ENCODE data around the gene LCP2. TPM values are rescaled to one million over a fixed set of nuclear protein-coding genes. Genes with fewer than 3 reads are reported as not detected.

The LCP2 gene
- total and polyA plus RNA-seq, 2 of the 8 experiments (the other 6 are each of a cell fraction or from before 2014, with no cell fraction given), result 0.26 to 0.33 TPM

DNA sequence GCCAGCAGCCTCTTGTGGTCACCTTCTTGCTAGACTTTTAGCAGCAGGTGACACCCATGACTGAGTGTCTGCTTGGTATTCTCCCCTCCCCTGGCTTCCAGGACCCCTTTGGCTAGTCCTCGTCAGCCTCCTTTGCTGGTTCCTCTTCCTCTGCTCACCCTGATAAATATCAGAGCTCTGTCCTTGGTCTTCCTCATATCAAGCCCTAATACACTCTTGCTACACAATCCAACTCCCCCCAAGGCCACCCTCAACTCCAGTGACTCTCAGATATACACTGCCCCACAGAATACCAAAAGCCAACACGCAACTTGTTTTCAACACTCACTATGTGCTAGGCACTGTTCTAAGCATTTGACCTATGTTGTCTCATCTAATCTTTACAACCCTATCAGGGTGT is 30.3 kb upstream of the LCP2 start:
- DNase-seq (ENCODE audit: low read depth in 1 of 2, low spot score in 2 of 2) (no peak), FAIRE-seq (no peak)
- Histone ChIP-seq H2AFZ (ENCODE audit: low read length) (no peak overlapping the region), H3K4me3 (ENCODE audit: extremely low read depth in 1 of 4, insufficient read depth in 2 of 4, low read depth in 3 of 4, low read length in 4 of 4) (no peak overlapping the region), H3K79me2 (ENCODE audit: control insufficient read depth in 1 of 2, insufficient read depth in 2 of 2, low read length in 2 of 2) (no peaks in the 10 kb centered on the region), H3K4ac (replicated peaks; ENCODE audit: insufficient read length, low read depth, low read length) (no peak overlapping the region), H2BK120ac (replicated peaks; ENCODE audit: low read depth, low read length) (no peak overlapping the region), H3K56ac (replicated peaks; ENCODE audit: insufficient read length, low read depth, low read length) (no peak overlapping the region), H3K9ac (replicated peaks in 1 of 4; ENCODE audit: extremely low read depth in 1 of 4, low read depth in 3 of 4, low read length in 3 of 4) (no peak overlapping the region), H4K20me1 (replicated peaks in 1 of 2; ENCODE audit: control insufficient read depth in 1 of 2, insufficient read depth in 2 of 2, low read length in 2 of 2) (no peaks in the 10 kb centered on the region), H4K5ac (ENCODE audit: insufficient read length, low read depth, low read length) (no peak overlapping the region), H3K36me3 (ENCODE audit: control insufficient read depth in 2 of 4, insufficient read depth in 4 of 4, low read length in 3 of 4) (no peaks in the 10 kb centered on the region), H2AK5ac (ENCODE audit: low read depth, low read length) (peak overlapping the region; percentile 54; the same call in 1 of the 2 replicates), H3K14ac (ENCODE audit: insufficient read length) (no peak overlapping the region), H2BK5ac (ENCODE audit: low read depth, low read length) (no peak overlapping the region), H3K27ac (ENCODE audit: low read depth, low read length) (no peak overlapping the region), H4K91ac (replicated peaks; ENCODE audit: insufficient read length, low read length) (no peak overlapping the region), H3K27me3 (replicated peaks in 1 of 4; ENCODE audit: control insufficient read depth in 3 of 4, extremely low read depth in 1 of 4, insufficient read depth in 3 of 4, low read length in 3 of 4) (no peaks in the 10 kb centered on the region), H3K23me2 (ENCODE audit: low read depth, low read length) (peaks cover 6% of the 10 kb centered on the region; the same call in 1 of the 2 replicates), H2BK12ac (ENCODE audit: low read depth, low read length) (0 out of 2 replicates have a peak overlapping the region, but pooled peaks have one; percentile 31), H2BK15ac (ENCODE audit: low read length) (no peak overlapping the region), H3K9me3 (ENCODE audit: insufficient read depth in 2 of 2, low read depth in 1 of 2, low read length in 1 of 2) (no peaks in the 10 kb centered on the region), H3K23ac (ENCODE audit: insufficient read length) (no peak overlapping the region), H2BK20ac (ENCODE audit: low read length) (peak overlapping the region; percentile 44; the same call in 1 of the 2 replicates), H3K18ac (ENCODE audit: extremely low read depth, low read length) (no peak overlapping the region), H3K79me1 (ENCODE audit: low read depth, low read length) (no peaks in the 10 kb centered on the region), H4K8ac (ENCODE audit: extremely low read depth, insufficient read depth, low read length) (no peak overlapping the region), H3K4me1 (replicated peaks in 1 of 4; ENCODE audit: control insufficient read depth in 3 of 4, insufficient read depth in 4 of 4, low read length in 3 of 4) (peaks cover 1 to 7% (median 4%) of the 10 kb centered on the region in 4 experiments; a peak in 6 of 7 replicates), H3K4me2 (ENCODE audit: insufficient read depth in 1 of 2, low read depth in 2 of 2, low read length in 2 of 2) (no peak overlapping the region)
- WGBS, 2 experiments (ENCODE audit: extremely low coverage in 1 of 2, insufficient coverage in 1 of 2, insufficient read length in 1 of 2, insufficient replicate concordance in 2 of 2, low coverage in 1 of 2, low lambda C conversion rate in 2 of 2, missing lambda C conversion rate in 1 of 2), result 92% methylated on average over 2 of the region's 2 CpGs; no CpG with 5 or more reads in 1 of the 2 experiments
- TF ChIP-seq MAFK (IDR thresholded peaks at IDR 0.05; ENCODE audit: low read depth, low read length) (no peak), CBX8 (IDR thresholded peaks at IDR 0.05; ENCODE audit: borderline replicate concordance, low read depth, low read length) (no peak), KDM4A (IDR thresholded peaks at IDR 0.05; ENCODE audit: low read depth, low read length, severe bottlenecking) (no peak), TAF1 (IDR thresholded peaks at IDR 0.05; ENCODE audit: low read depth, low read length) (no peak), EGR1 (IDR thresholded peaks at IDR 0.05; ENCODE audit: borderline replicate concordance, low read depth, low read length) (no peak), MAX (IDR thresholded peaks at IDR 0.05) (no peak), CEBPB (IDR thresholded peaks at IDR 0.05; ENCODE audit: low read depth, low read length) (no peak), RFX5 (IDR thresholded peaks at IDR 0.05; ENCODE audit: borderline replicate concordance, low read depth, low read length) (no peak), SP1 (IDR thresholded peaks at IDR 0.05; ENCODE audit: low read depth, low read length) (no peak), BRCA1 (IDR thresholded peaks at IDR 0.05; ENCODE audit: low read depth, low read length) (no peak), RAD21 (IDR thresholded peaks at IDR 0.05 in 1 of 2, conservative IDR thresholded peaks at IDR 0.05 in 1 of 2; ENCODE audit: low read depth in 2 of 2, low read length in 2 of 2) (no peak)
- CTCF ChIA-PET (ENCODE audit: partially characterized antibody), result interaction anchor here (0.6 to 3.2 kb wide), 3 partner anchors 9 to 19 kb away, joined by 3 to 10 read pairs (median 4); no protein-coding TSS in a partner anchor
- POLR2A ChIA-PET (ENCODE audit: partially characterized antibody), result interaction anchor here (1.4 kb wide), 1 partner anchor 12 kb away, joined by 3 read pairs; no protein-coding TSS in a partner anchor

All from H1 (cell line).